IPS-NIHi7 (cell line): Measurements from ENCODE around the gene NEK9.
"Not testable (repeated sequence)": the region's sequence is repeated elsewhere in the genome, so short reads cannot be mapped to it uniquely, and the experiment has no call there.

Experiments used
- DNase-seq: peaks from one replicate; pipeline ENCODE4 v3.0.0; 2012; ENCODE audit warnings: mixed read lengths; ENCODE audit errors: extremely low spot score

Gene NEK9

DNA sequence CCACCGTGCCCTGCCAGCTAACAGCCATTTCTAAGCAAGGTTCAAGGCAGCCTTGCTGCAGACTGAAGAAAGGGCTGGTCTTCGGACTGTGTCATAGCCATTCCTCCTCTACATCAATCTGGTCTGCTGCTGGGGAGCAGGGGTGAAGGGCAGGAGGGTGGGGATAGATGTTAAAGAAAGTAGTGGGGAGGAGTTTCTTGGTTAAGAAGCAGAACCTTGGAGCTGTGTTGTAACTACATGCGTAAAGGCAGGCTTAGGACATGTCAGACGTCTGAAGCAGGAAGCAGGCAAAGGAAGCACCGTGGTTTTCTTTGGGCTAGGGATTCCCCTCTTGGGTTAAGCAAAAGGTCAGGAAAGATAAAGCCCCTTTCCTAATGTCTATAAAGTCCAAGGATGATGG is 18.1 kb upstream of the NEK9 start:
- DNase-seq: no peak

DNA sequence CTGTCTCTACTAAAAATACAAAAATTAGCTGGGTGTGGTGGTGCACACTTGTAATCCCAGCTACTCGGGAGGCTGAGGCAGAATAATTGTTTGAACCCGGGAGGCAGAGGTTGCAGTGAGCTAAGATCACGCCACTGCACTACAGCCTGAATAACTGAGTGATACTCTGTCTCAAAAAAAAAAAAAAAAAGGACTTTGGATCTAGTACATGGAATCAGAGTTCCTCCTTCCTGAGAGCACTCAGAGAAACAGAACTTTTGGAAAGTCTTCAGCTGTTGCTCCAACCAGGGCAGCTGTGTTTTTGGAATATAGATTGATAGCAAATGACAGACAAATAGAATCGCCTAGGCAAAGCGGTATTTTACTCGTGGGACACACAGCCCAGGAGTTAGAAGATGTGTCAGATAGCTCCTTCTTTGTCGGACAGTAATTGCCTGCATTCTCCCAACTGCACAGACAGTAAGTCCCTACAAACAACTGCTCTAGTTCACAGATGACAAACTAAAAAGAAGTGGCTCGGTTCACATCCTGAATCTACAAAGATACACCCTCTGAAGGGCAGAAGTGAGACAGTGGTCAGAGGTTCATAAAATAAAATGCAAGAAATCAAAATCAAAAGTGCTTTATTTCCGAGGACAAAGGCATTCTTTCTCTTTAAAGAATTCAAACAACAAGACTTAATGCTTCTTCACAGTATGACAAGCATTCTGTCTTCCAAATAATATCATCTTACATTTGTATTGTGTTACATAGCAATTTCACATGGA is 17.1 kb upstream of the NEK9 start:
- no peak for DNase-seq

DNA sequence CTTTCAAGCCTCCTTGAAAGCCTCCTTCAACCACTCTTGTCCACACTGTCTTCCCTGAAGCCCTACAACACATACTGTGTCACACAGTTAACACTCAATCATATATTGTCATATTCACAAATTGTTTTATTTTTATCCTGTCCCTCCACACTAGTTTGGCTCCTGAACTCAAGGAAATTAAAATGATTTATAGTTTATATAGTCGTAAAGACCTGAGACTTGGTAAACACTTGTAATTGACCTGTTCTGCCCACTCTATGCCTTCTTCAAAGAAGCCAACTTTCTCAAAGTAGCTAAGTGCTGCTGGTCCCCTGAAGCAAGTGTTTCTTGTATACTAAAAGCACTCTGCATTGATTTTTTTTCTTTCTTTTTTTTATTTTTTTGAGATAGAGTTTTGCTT is 15.6 kb upstream of the NEK9 start:
- DNase-seq: no peak

GRCh38 chr14:75141967-75142366 is 15.1 kb upstream of the NEK9 start:
- no peak for DNase-seq

- no peak for DNase-seq
Observed at GRCh38 chr14:75141062-75141461, 14.2 kb upstream of the NEK9 start.

DNA sequence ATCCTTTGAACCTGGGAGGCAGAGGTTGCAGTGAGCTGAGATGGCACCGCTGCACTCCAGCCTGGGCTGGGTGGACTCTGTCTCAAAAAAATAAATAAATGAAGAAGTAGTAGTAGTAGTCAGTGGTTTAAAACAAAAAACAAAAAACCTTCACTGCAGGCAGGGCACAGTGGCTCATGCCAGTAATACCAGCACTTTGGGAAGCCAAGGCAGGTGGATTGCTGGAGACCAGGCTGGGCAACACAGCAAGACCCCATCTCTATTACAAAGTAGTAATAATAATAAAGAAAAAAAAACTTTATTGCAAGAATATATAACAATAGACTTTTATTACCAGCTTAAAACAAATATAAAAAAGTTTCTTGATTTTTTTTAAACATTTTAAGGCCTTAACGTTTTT is 13.8 kb upstream of the NEK9 start:
- DNase-seq: no peak

- no peak for DNase-seq
Observed at GRCh38 chr14:75139185-75139584, 12.3 kb upstream of the NEK9 start.

- DNase-seq: no peak
Observed at GRCh38 chr14:75138492-75138891, 11.6 kb upstream of the NEK9 start.

DNA sequence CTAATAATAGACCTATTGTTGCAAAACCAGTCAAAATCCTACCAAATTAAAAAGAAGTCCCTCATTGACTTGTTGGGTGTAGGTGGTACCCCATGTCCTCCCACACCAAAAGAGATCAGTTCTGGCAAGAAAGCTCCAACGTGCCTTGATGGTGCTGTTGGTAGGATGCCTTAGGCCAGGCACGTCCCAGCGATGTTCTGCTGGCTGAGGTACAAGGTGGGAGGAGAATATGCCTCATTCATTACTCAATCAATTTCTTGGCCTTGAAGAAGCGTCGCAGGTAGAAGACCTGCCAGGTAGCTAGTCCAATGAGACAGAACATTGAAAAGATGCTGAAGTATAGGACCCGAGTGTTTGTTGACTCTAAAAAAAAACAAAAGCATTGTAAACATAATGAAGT is 7.8 kb upstream of the NEK9 start:
- DNase-seq: no peak

- DNase-seq: no peak
Observed at GRCh38 chr14:75133597-75133996, 6.7 kb upstream of the NEK9 start.

DNA sequence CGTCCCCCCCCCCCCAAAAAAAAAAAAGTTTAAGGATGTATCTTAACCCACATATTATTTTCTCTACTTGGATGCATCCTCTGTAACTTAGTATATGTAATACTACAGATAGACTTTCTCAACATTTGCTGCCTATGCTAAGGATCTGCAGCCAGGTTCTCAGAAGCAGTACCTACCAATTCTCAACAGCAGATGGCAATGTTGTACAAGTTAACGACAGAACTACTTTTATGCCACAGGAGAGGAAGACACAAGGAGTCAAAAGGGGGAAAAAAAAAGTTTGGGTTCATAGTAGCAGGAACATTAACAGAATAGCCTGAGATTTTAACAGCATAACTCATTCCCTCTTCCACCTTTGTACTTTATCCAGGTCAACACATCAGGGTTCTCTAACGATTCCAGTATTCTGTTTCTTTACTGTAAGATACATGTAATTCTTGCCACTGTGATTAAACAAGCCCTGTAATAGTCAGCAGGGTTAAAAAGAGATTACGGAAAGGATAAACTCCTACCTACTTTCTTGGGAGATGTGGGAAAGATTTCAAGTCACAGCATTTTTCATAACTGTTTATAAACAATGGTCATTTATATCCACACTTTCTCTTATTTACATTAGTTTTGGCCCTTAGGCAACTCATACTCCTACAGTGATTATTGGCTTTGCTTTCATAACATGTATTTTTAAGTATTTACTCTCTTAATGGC is 5.7 kb upstream of the NEK9 start:
- peak; percentile 41 for DNase-seq

DNA sequence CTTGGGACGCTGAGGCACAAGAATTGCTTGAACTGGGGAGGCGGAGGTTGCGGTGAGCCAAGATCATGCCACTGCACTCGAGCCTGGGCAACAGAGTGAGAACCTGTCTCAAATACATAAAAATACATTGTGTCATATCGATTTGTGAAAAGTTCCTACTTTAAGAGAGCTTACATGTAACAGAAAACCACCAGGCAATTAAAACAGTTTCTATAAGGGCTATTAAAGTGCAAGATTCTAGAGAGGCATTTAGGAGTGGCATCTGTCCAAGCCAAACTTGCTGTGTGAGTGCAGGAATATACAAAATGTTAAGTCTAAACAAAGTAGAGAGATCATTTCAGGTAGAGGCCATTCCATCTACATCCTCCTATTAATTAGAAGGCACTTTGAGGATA is 1.7 kb upstream of the NEK9 start:
- no peak for DNase-seq

GRCh38 chr14:75127903-75128595 is 1.2 kb upstream of the NEK9 start:
- no peak for DNase-seq

DNA sequence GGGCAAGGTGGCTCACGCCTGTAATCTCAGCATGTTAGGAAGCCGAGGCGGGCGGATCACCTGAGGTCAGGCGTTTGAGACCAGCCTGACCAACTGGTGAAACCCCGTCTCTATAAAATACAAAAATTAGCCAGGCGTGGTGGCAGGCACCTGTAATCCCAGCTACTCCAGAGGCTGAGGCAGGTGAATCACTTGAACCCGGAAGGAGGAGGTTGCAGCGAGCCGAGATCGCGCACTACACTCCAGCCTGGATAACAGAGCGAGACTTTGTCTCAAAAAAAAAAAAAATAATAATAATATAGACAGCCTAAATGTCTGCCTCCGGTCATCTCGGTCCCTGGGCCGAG is 599 bp upstream of the NEK9 start:
- DNase-seq: not testable (repeated sequence)

GRCh38 chr14:75126121-75126544 is 715 bp downstream of the NEK9 start:
- no peak for DNase-seq

- DNase-seq: no peak
Observed at GRCh38 chr14:75125617-75126016, 1.2 kb downstream of the NEK9 start.

GRCh38 chr14:75123991-75124390 is 2.9 kb downstream of the NEK9 start:
- DNase-seq: peak; percentile 22

DNA sequence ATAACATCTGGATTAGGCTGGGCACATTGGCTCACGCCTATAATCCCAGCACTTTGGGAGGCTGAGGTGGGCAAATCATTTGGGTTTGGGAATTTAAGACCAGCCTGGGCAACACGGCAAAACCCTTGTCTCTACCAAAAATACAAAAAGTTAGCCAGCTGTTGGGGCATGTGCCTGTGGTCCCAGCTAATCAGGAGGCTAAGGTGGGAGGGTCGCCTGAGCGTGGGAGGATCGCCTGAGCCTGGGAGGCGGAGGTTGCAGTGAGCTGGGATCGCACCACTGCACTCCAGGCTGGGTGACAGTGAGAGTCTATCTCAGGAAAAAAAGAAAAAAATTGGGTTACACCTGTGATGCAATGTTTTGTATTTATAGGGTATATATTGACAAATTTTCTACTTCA is 5.3 kb downstream of the NEK9 start:
- no peak for DNase-seq

DNA sequence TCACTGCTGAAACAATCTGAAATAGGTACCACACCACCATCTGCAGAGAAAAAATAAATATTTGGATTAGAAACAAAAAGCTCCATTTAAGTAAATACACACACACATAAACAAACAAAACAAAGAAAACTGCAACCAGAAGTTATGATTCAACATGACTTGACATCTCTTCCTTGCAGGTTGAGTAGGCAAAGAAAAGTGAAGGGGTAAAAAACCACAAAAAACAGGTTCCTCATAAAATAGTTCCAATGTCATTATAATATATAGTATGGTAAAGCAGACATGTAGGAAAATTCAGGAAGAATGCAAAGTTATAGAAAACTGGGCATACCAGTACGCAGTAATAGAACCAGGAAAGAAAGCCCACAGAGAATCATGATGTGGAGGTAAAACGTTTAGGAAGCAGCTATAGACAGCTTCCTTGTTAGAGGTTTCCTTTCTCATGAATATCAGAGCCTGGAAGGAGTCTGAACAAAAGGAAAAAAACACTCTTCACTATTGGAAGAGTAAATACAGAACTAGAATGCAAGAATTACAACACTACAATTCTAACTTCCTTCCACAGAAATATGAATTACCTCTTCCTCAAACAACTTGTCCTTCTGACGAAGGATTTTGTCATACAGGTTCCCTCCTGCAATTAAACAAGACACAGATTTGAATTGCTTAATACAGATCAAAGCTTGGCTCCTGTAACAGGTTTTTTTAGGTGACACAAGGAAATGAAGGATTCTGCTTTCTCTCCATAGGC is 6.1 kb downstream of the NEK9 start:
- DNase-seq: no peak

GRCh38 chr14:75119056-75119455 is 7.8 kb downstream of the NEK9 start:
- no peak for DNase-seq

DNA sequence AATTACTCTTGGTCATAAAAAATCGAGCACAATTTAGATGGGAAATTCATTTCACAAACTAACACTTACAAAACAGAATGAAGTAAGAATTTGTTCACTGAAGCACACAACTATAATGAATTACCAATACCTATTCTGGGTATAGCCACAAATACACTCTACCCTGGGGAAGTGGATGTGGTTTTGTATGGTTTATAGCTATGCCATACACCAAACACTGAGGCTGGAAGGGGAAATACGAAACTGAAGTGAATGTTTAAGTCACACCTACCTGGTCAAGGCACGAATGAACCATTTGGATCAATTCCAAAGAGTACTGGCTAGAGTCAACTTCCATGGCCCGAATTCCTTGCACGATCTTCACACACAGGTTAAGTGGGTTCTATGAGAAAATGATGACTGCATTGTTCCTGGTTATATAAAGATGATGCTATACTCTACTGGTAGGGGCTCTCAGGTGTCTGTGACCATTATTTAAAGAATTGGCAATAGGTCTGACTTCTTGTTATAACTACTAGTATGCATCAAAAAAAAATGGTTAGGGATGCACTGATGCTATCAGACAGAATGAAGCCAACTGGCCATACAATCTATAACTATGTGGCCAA is 12.8 kb downstream of the NEK9 start:
- no peak for DNase-seq

DNA sequence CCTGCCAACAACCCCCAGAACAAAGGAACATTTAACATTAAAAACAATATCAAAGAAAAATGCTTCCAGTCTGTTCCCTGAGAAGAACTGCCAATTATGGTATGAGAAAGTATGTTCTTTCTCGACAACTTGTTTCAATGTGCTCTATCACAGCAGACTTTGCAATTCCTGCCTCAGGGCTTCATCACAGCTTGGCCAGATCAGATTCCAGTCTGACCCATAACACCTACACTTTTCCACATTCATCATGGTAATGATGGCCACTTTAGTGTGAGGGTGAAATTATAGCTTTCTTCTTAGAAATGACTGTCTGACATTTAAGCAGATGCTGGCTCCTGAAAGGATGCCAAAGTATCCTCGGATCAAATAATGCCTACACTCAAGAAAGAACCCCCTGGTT is 17.0 kb downstream of the NEK9 start:
- no peak for DNase-seq
